ENCODE results near the gene CHD1.

GRCh38 chr5:98846520-98846919 is 82.3 kb downstream of the CHD1 start:
- TF ChIP-seq CTCF (IDR thresholded peaks at IDR 0.05) (no peak), POLR2A (IDR thresholded peaks at IDR 0.05) (no peak)

All from body of pancreas (tissue), 4 donors.